PC-3 (cell line): ENCODE results near the gene KLRC3. TPM values are rescaled to one million over a fixed set of nuclear protein-coding genes. Genes with fewer than 3 reads are reported as not detected.

Experiments
- ATAC-seq: fragments of 200-7000 bp; cut with Tn5 transposase; 2 replicates; pipeline ENCODE4 v1.9.1; 2020; ENCODE audit warnings: mild to moderate bottlenecking, moderate library complexity
- BruUV-seq: library from RNA; stranded (reverse); fragments of 400-500 nt; replicated peaks from 2 replicates; lab custom pipeline; 2021; lab: Mats Ljungman, UMichigan
- CTCF ChIA-PET: fragments of 300-600 bp; sonication (Branson Sonifier 250); formaldehyde crosslinking; loops from one replicate; lab custom pipeline; 2022; ENCODE audit warnings: antibody characterized with exemption; lab: Charles Lee
- POLR2A ChIA-PET: fragments of 300-600 bp; sonication (Branson Sonifier 250); formaldehyde crosslinking; loops from one replicate; lab custom pipeline; 2022; ENCODE audit warnings: antibody characterized with exemption; ENCODE audit not compliant: unreplicated experiment; lab: Charles Lee
- DNase-seq: peaks from one replicate; pipeline ENCODE4 v3.0.0-alpha.2; 2015
- H2AFZ ChIP-seq: fragments of 300-600 bp; sonication (generic); 2 replicates; pipeline ENCODE4 v1.6.0; 2016; ENCODE audit warnings: antibody characterized with exemption, low read length
- H3F3A ChIP-seq: fragments of 300-600 bp; sonication (generic); one replicate; pipeline ENCODE4 v1.6.0; 2017; ENCODE audit warnings: antibody characterized with exemption, low read length, control low read depth, mild to moderate bottlenecking; ENCODE audit not compliant: unreplicated experiment
- H3K27ac ChIP-seq: fragments of 300-600 bp; sonication (generic); 2 replicates; pipeline ENCODE4 v1.5.1; 2016; ENCODE audit warnings: mild to moderate bottlenecking, low read length
- H3K27me3 ChIP-seq: fragments of 300-600 bp; sonication (generic); 2 replicates; pipeline ENCODE4 v1.6.1; 2016; ENCODE audit warnings: low read length, mixed read lengths
- H3K36me3 ChIP-seq: fragments of 300-600 bp; sonication (generic); 2 replicates; pipeline ENCODE4 v1.6.1; 2016; ENCODE audit warnings: low read depth, mixed run types, low read length, mixed read lengths
- H3K4me1 ChIP-seq: fragments of 300-600 bp; sonication (generic); 2 replicates; pipeline ENCODE4 v1.5.1; 2016; ENCODE audit warnings: low read length; ENCODE audit not compliant: insufficient read depth
- H3K4me2 ChIP-seq: fragments of 300-600 bp; sonication (generic); 2 replicates; pipeline ENCODE4 v1.6.0; 2016; ENCODE audit warnings: low read length
- H3K4me3 ChIP-seq: fragments of 300-600 bp; sonication (generic); 2 replicates; pipeline ENCODE4 v1.5.1; 2016; ENCODE audit warnings: mild to moderate bottlenecking, low read length, mixed read lengths
- H3K79me2 ChIP-seq: fragments of 300-600 bp; sonication (generic); 2 replicates; pipeline ENCODE4 v1.6.1; 2017; ENCODE audit warnings: low read length, mixed read lengths
- H3K9ac ChIP-seq: fragments of 300-600 bp; sonication (generic); 2 replicates; pipeline ENCODE4 v1.6.0; 2016; ENCODE audit warnings: mild to moderate bottlenecking, low read length
- H3K9me2 ChIP-seq: fragments of 300-600 bp; sonication (generic); replicated peaks from 2 replicates; pipeline ENCODE4 v1.6.1; 2016; ENCODE audit warnings: mixed run types, low read length, mixed read lengths
- H3K9me3 ChIP-seq: fragments of 300-600 bp; sonication (generic); 2 replicates; pipeline ENCODE4 v1.6.1; 2016; ENCODE audit warnings: low read length, mixed read lengths
- H4K20me1 ChIP-seq: fragments of 300-600 bp; sonication (generic); 2 replicates; pipeline ENCODE4 v1.6.1; 2016; ENCODE audit warnings: low read length, mixed read lengths
- CTCF ChIP-seq: fragments of 300-600 bp; sonication (generic); conservative IDR thresholded peaks from 2 replicates; pipeline ENCODE4 v1.5.1; 2017; ENCODE audit warnings: antibody characterized with exemption, low read depth, mild to moderate bottlenecking, low read length
- EZH2 ChIP-seq: fragments of 300-600 bp; sonication (generic); IDR thresholded peaks from one replicate; pipeline ENCODE4 v1.6.1; 2017; ENCODE audit warnings: antibody characterized with exemption, mild to moderate bottlenecking, low read length; ENCODE audit not compliant: unreplicated experiment
- EZH2phosphoT487 ChIP-seq: fragments of 300-600 bp; sonication (generic); IDR thresholded peaks from 2 replicates; pipeline ENCODE4 v1.6.1; 2018; ENCODE audit warnings: mild to moderate bottlenecking, antibody characterized with exemption, low read length, borderline replicate concordance
- intact Hi-C: fragments of 100-400 bp; cut with micrococcal nuclease; formaldehyde crosslinking; loops from 2 replicates; pipeline ENCODE4 v1.9.0; 2023
- total RNA-seq: library from RNA; depleted of rRNA; stranded (reverse); fragments of >200 nt; gene quantifications from 2 replicates; pipeline ENCODE4 v1.2.3, GENCODE V29; 2014

Gene KLRC3
- total RNA-seq, 1 experiment from 2014 or later = not detected

DNA sequence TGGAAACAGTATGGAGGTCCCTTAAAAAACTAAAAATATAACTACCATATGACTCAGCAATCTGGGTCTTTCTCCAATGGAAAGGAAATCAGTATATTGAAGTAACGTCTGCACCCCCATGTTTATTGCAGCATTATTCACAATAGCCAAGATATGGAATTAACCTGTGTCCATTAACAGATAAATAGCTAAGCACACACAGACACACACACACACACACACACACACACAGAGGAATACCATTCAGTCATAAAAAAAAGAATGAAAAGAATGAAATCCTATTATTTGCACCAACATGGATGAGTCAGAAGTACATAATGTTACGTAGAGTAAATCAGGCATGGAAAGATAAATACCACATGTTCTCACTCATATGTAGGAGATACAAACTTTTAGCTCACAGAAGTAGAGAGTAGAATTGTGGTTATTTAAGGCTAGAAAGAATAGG is 35.2 kb downstream of the KLRC3 start:
- H2AFZ ChIP-seq = no peak overlapping the region
- H4K20me1 ChIP-seq = no peaks in the 10 kb centered on the region
- ChIA-PET CTCF (interaction anchor here (0.6 kb wide), 1 partner anchor 78 kb away, joined by 3 read pairs; no protein-coding TSS in a partner anchor), POLR2A (interaction anchor here (0.6 to 0.7 kb wide), 3 partner anchors 66 to 589 kb away, joined by 4 to 5 read pairs (median 4); no protein-coding TSS in a partner anchor)
- H3K27ac ChIP-seq = peak overlapping the region; percentile 49
- TF ChIP-seq EZH2 (no peak), CTCF (no peak), EZH2phosphoT487 (no peak)
- no peaks in the 10 kb centered on the region for H3K27me3 ChIP-seq
- H3K9ac ChIP-seq = no peak overlapping the region
- peak overlapping the region; percentile 11; the same call in 1 of the 2 replicates for H3K4me2 ChIP-seq
- H3K36me3 ChIP-seq = no peaks in the 10 kb centered on the region
- H3K9me2 ChIP-seq = no peaks in the 10 kb centered on the region
- H3K79me2 ChIP-seq = no peaks in the 10 kb centered on the region
- peak; percentile 98 for ATAC-seq
- BruUV-seq = no TSS peak
- H3K4me3 ChIP-seq = no peak overlapping the region
- intact Hi-C loops = no loop called here
- H3K9me3 ChIP-seq = no peaks in the 10 kb centered on the region
- H3F3A ChIP-seq = peaks cover 5% of the 10 kb centered on the region
- peak; percentile 83 for DNase-seq
- H3K4me1 ChIP-seq = peaks cover 14% of the 10 kb centered on the region; the same call in 1 of the 2 replicates

DNA sequence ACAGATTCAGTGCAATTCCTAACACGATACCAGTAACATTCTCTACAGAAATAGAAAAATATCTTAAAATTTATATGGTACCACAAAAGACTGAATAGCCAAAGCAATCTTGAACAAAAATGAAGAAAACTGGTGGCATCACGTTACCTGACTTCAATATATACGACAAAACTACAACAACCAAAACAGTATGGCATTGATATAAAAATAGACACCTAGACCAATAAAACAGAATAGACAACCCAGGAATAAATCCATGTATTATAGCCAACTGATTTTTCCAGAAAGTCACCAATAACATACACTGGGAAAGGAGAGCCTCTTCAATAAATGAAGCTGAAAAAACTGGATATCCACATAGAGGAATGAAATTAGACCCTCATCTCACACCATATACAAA is 36.2 kb downstream of the KLRC3 start:
- POLR2A ChIA-PET = no interaction called here

More for the DNA sequence above, 36.2 kb downstream of the KLRC3 start:
- intact Hi-C loops = no loop called here
- H3K79me2 ChIP-seq = no peaks in the 10 kb centered on the region
- H3K36me3 ChIP-seq = no peaks in the 10 kb centered on the region
- H3K4me2 ChIP-seq = no peak overlapping the region
- H3K9me3 ChIP-seq = no peaks in the 10 kb centered on the region
- no TSS peak for BruUV-seq
- H3K9me2 ChIP-seq = no peaks in the 10 kb centered on the region
- TF ChIP-seq CTCF (no peak), EZH2phosphoT487 (no peak), EZH2 (no peak)
- no peak for ATAC-seq
- H3K4me3 ChIP-seq = no peak overlapping the region
- CTCF ChIA-PET = no interaction called here
- H2AFZ ChIP-seq = no peak overlapping the region
- H3K27ac ChIP-seq = no peak overlapping the region; the same call in 1 of the 2 replicates
- H3K4me1 ChIP-seq = peaks cover 14% of the 10 kb centered on the region; the same call in 1 of the 2 replicates
- peaks cover 5% of the 10 kb centered on the region for H3F3A ChIP-seq
- H4K20me1 ChIP-seq = no peaks in the 10 kb centered on the region
- no peak overlapping the region for H3K9ac ChIP-seq
- no peak for DNase-seq
- H3K27me3 ChIP-seq = no peaks in the 10 kb centered on the region
